ENCODE data around the gene UBE3C.
A peak's percentile ranks its signal among the peaks of the same experiment; 100 is the strongest.
"Not testable (repeated sequence)": the region's sequence is repeated elsewhere in the genome, so short reads cannot be mapped to it uniquely, and the experiment has no call there.

UBE3C gene

GRCh38 chr7:157272351-157273207, 133.9 kb downstream of the UBE3C start:
- TF ChIP-seq CTCF (conservative IDR thresholded peaks at IDR 0.05; ENCODE audit: low read depth, low read length), result no peak
- H3K27ac ChIP-seq, result no peak overlapping the region
- peaks cover 5% of the 10 kb centered on the region; the same call in 1 of the 2 replicates for H3K27me3 ChIP-seq (ENCODE audit: insufficient read depth, low read depth)
- H3K4me1 ChIP-seq (ENCODE audit: low read depth, poor library complexity, severe bottlenecking), result peaks cover 4% of the 10 kb centered on the region
- no peak overlapping the region for H2AFZ ChIP-seq (ENCODE audit: low read depth)
- H4K20me1 ChIP-seq (ENCODE audit: insufficient read depth), result no peaks in the 10 kb centered on the region
- no peaks in the 10 kb centered on the region for H3K79me2 ChIP-seq (ENCODE audit: insufficient read depth, low read depth)
- H3K4me3 ChIP-seq (IDR thresholded peaks at IDR 0.05; ENCODE audit: insufficient read depth, low read depth, low read length), result no peak overlapping the region
- no peak overlapping the region for H3K4me2 ChIP-seq
- no peak overlapping the region for H3K9ac ChIP-seq
- peaks cover 2% of the 10 kb centered on the region; the same call in 1 of the 2 replicates for H3K36me3 ChIP-seq (ENCODE audit: insufficient read depth)

- H3K4me1 ChIP-seq (ENCODE audit: low read depth, poor library complexity, severe bottlenecking), result peaks cover 4% of the 10 kb centered on the region
Measured at GRCh38 chr7:157273208-157274093, 134.7 kb downstream of the UBE3C start.

GRCh38 chr7:157274094-157274634, 135.4 kb downstream of the UBE3C start:
- H3K9ac ChIP-seq; H3K27ac ChIP-seq; H4K20me1 ChIP-seq (ENCODE audit: insufficient read depth); H3K4me2 ChIP-seq; H3K4me3 ChIP-seq (IDR thresholded peaks at IDR 0.05; ENCODE audit: insufficient read depth, low read depth, low read length); H2AFZ ChIP-seq (ENCODE audit: low read depth); H3K4me1 ChIP-seq (ENCODE audit: low read depth, poor library complexity, severe bottlenecking); H3K36me3 ChIP-seq (ENCODE audit: insufficient read depth); H3K79me2 ChIP-seq (ENCODE audit: insufficient read depth, low read depth): not testable (repeated sequence)
- peaks cover 11% of the 10 kb centered on the region for H3K27me3 ChIP-seq (ENCODE audit: insufficient read depth, low read depth)

More at GRCh38 chr7:157273208-157274093, 134.7 kb downstream of the UBE3C start:
- peak; percentile 97 for TF ChIP-seq CTCF (conservative IDR thresholded peaks at IDR 0.05; ENCODE audit: low read depth, low read length)
- H3K27ac ChIP-seq, result no peak overlapping the region
- H3K9ac ChIP-seq, result no peak overlapping the region
- H3K36me3 ChIP-seq (ENCODE audit: insufficient read depth), result no peaks in the 10 kb centered on the region
- H2AFZ ChIP-seq (ENCODE audit: low read depth), result peak overlapping the region; percentile 10; the same call in 1 of the 2 replicates
- H3K79me2 ChIP-seq (ENCODE audit: insufficient read depth, low read depth), result no peaks in the 10 kb centered on the region
- H3K4me2 ChIP-seq, result peak overlapping the region; percentile 44
- H3K4me3 ChIP-seq (IDR thresholded peaks at IDR 0.05; ENCODE audit: insufficient read depth, low read depth, low read length), result no peak overlapping the region
- H3K27me3 ChIP-seq (ENCODE audit: insufficient read depth, low read depth), result peaks cover 8% of the 10 kb centered on the region; the same call in 1 of the 2 replicates
- no peaks in the 10 kb centered on the region for H4K20me1 ChIP-seq (ENCODE audit: insufficient read depth)

- no peak for TF ChIP-seq CTCF (conservative IDR thresholded peaks at IDR 0.05; ENCODE audit: low read depth, low read length)
- Histone ChIP-seq H3K27ac (no peak overlapping the region), H3K9ac (no peak overlapping the region), H4K20me1 (ENCODE audit: insufficient read depth) (no peaks in the 10 kb centered on the region), H3K4me1 (ENCODE audit: low read depth, poor library complexity, severe bottlenecking) (peaks cover 4% of the 10 kb centered on the region), H3K36me3 (ENCODE audit: insufficient read depth) (no peaks in the 10 kb centered on the region), H2AFZ (ENCODE audit: low read depth) (no peak overlapping the region), H3K4me2 (no peak overlapping the region), H3K27me3 (ENCODE audit: insufficient read depth, low read depth) (peaks cover 13% of the 10 kb centered on the region), H3K79me2 (ENCODE audit: insufficient read depth, low read depth) (no peaks in the 10 kb centered on the region), H3K4me3 (IDR thresholded peaks at IDR 0.05; ENCODE audit: insufficient read depth, low read depth, low read length) (no peak overlapping the region)
Measured at GRCh38 chr7:157274991-157275427, 136.3 kb downstream of the UBE3C start.
